HG02938 (cell line): ENCODE results near the gene EID2B.

ENCODE experiments used
- ATAC-seq: cut with Tn5 transposase; IDR thresholded peaks from one replicate; pipeline ENCODE4 v1.9.1; 2021; ENCODE audit warnings: mild to moderate bottlenecking, moderate library complexity; ENCODE audit not compliant: unreplicated experiment

The EID2B gene

DNA sequence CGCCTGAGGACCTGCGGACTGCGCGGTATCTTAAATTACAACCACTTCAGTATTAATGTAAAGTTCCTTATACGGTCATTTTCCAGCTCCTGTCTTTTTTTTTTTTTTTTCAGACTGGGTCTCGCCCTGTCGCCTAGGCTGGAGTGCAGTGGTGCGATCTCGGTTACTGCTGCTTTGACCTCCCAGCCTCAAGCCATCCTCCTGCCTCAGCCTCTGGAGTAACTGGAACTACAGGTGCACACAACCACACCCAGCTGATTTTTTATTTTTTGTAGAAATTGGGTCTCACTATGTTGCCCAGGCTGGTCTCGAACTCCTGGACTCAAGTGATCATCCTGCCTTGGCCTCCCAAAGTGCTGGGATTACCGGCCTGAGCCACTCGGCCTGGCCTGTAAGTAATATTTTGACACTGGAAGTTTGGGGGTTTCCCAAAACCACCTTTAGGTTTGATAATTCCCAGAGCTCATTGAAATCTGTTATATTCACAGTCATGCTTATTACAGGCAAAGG lies 406 bp upstream of the EID2B start:
- ATAC-seq: peak; percentile 14

DNA sequence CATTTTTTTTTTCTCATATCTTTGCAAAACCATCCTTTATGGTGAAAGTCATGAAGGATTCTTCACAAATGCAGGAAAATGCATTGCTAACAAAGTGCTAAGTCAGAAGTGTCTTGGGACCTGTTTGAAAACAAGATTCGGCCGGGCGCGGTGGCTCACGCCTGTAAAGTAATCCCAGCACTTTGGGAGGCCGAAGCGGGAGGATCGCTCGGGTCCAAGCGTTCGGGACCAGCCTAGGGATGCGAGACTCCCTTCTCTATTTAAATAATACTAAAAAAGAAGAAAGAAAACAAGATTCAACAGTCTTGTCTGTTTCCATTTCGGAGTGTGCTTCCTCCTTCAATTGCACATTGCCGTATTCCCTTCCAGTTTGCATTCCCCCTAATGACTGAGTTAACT lies 819 bp downstream of the EID2B start:
- no peak for ATAC-seq

DNA sequence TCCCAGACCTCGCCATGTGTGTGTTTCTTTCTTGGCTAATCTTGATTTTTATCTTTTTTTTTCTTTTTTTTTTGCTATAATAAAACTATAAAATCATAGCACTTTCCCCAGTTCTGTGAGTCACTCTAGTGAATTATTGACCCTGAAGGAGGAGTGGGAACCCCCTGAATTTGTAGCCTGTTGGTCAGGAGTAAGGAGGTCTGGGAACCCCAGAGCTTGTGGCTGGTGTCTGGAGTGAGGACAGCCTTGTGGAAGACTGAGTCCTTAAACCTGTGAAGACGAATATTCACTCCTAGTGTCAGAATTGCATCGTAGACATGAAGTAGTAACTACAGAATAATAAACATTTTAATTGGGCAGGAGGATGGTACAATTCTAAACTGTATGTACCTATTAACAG lies 7.4 kb downstream of the EID2B start:
- ATAC-seq: no peak

DNA sequence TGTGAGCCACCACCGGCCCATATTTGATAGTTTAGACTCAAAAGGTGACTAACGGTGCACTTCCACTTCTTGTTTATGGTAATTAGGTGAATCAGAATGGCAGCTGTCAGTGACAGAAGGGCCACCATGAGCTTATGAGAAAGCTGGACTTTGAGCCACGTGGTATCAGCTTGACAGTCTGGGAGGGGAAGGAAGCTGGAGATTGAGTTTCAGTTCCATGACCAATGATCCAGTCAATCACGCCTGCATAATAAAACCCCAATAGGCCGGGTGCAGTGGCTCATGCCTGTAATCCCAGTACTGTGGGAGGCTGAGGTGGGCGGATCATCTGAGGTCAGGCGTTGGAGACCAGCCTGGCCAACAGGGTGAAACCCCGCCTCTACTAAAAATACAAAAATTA lies 8.2 kb downstream of the EID2B start:
- ATAC-seq: no peak

DNA sequence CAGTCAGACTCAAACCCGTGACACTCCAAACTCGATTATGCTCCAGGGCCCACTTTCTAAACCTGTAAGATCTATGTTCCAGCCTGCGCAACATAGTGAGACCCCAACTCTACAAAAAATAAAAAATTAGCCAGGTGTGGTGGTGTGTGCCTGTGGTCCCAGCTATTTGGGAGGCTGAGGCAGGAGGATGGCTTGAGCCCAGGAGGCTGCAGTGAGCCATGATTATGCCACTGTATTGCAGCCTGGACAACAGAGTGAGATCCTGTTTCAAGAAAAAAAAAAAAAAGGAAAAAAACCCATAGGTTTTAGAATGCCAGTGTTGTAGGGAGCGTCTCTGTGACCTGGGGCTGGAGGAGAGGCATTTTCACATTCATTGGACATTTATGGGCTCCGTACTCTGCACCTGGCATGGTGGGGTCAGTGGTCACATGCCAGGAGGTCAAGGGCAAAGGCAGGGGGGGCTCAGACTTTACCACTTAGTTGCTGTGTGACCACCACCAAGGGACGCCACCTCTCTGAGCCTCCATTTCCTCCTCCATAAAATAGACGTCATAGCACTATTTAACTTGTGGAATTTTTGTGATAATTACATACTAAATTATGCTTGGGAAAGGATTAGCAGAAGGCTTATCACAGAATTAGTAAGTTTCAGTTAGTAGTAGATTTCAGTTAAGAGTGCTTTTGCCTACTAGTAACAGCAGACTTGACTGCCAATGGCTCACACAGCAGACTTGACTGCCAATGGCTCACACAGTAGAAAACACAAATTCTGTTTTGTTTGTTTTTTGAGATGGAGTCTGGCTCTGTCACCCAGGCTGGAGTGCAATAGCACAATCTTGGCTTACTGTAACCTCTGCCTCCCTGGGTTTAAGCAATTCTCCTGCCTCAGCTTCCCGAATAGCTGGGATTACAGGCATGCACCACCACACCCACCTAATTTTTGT lies 11.8 kb downstream of the EID2B start:
- no peak for ATAC-seq

DNA sequence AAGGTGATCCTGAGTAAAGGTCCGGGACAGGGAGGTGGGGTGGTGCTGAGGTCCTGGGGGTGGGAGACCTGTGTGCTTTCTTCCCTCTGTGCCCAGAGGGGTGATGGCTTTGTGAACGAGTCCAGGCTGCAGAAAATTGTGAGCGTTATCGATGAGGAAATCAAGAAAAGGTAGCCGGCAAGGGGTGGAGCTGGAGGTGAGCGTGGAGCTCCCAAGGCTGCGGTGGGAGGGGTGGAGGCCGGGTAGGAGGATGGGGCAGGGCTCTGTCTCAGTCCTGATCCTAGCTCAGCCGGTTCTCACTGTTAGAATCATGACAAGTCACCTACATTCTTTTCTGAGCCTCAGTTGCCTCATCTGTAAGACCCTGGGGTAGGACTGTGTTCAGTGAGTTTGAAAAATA lies 13.7 kb downstream of the EID2B start:
- no peak for ATAC-seq

DNA sequence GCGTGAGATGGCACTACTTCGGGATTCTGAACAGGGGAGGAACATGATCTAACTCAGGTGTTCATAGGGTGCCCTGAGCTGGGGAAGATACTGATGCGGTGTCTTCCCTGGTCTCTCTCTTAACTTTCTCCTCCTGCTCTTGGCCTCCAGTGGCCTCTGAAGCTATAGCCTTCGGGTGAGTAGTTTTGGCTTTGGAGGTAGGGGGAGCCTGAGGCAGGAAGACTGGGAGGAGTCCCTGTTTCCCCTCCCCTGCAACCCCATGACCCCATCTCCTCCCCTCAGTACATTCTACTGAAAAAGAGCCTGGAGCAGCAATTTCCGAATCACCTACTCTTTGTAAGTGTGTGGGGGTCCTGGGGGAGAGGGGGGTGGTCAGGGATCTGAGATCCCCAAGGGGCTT lies 14.2 kb downstream of the EID2B start:
- no peak for ATAC-seq

DNA sequence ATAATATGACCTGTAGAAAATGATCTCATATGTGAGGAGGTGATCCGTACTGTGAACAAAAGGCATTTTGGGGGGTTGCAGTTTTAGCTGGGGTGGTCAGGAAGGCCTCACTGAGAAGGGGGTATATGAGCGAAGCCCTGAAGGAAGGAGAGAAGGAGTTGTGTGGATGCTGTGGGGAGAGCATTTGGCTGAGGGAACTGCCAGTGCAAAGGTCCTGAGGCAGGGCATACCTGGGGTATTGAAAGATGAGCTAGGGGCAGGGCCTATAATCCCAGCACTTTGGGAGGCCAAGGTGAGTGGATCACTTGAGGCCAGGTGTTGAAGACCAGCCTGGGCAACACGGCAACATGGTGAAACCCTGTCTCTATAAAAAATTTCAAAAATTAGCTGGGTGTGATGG lies 15.2 kb downstream of the EID2B start:
- ATAC-seq: no peak

DNA sequence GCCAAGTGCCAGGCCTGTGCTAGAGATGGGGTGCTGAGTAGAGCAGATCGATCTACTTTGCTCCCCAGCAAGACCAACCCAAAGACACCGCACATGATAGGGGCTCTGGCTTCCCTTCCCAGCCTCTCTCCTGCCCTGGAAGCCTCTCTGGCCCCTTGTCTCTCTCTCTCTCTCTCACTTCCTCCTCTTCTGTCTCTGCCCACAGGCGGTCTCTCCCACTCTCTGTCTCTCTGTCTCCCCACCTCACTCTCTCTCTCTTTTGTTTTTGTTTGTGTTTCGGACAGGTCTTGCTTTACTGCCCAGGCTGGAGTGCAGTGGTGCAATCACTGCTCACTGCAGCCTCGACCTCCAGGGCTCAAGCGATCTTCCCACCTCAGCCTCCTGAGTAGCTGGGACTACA lies 16.4 kb downstream of the EID2B start:
- ATAC-seq: no peak

DNA sequence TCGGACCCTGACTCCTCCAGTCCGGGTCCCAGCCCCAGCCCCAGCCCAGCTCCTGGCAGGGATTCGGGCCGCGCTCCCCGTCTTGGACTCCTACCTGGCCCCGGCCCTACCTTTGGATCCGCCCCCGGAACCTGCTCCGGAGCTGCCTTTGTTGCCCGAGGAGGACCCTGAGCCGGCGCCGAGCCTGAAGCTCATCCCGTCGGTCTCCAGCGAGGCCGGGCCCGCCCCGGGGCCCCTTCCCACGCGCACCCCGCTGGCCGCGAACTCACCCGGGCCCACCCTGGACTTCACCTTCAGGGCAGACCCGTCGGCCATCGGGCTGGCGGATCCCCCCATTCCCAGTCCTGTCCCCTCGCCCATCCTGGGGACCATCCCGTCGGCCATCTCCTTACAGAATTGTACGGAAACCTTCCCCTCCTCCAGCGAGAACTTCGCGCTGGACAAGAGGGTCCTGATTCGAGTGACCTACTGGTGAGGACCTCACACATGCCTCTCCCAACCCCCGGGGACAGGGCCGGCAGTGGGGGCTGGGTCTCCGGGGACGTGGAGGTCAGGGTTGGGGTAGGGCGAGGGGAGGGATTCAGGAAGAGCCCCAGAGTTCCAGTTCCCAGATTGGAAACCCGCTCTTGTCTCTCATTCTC lies 17.0 kb downstream of the EID2B start:
- no peak for ATAC-seq

DNA sequence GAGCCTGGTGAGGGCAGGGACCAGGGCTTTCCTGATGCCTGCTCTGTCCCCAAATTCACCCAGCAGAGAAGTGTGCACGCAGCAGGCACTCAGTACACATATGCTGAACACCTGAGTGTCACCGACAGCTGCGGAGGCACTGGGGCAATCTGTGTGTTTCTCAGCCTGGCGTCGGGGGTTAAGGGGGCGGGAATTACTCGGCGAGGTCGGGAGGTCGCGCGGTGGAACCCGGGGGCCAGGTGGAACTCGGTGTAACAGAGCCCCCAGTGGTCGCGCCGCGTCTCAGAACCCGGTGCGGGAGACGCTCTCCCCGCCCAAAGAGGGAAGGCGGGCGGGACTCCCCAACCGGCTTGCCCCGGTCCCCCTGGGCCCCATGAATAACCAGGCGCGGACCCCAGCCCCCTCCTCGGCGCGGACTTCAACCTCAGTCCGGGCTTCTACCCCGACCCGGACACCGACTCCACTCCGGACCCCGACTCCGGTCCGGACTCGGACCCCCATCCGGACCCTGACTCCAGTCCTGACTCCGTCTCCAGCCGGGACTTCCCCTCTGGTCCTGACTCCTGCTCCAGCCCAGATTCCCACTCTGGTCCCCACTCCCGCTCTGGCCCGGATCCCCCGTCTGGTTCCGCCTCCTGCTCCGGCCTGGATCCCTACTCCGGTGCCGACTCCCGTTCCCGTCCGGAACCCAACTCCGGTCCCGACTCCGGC lies 17.7 kb downstream of the EID2B start, which contains the start of gene SELENOV:
TSS of gene SELENOV (plus strand) at position 300 of the 711 bp plus-strand sequence. CDS start at position 374, 74 bp downstream.
- ATAC-seq: no peak

DNA sequence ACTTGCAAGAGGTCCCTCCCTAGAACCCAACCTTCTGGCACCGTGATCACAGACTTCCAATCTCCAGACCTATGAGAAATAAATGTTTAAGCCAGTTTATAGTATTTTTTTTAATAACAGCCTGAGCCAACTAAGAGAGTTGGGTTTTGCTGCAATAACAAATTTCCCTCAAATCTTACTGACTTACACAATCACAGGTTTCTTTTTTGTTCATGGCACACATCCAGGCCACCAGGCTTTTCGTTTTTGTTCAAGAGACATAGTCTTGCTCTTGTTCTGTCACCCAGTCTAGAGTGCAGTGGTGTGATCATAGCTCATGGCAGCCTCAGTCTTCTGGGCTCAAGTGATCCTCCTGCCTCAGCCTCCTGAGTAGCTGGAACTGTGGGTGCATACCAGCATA lies 19.7 kb downstream of the EID2B start:
- no peak for ATAC-seq

DNA sequence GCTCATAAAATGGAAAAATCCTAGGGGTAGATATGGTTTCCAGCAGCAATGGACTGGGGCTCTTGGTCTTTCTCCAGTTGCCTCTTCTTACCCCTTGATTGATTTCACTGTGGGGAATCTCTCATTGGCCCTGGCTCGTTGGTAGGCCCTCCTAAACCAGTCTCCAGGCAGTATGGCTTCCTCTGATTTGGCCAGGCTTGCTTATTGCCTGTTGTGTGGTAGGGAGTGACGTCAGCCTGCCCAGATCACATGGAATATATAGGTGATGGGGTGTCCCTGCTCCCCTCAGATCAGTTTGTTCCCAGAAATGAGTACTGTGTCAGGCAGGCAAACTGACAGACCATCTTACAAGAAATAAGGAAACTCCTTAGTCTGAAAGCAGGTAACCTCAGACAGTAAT lies 23.4 kb downstream of the EID2B start:
- ATAC-seq: no peak

DNA sequence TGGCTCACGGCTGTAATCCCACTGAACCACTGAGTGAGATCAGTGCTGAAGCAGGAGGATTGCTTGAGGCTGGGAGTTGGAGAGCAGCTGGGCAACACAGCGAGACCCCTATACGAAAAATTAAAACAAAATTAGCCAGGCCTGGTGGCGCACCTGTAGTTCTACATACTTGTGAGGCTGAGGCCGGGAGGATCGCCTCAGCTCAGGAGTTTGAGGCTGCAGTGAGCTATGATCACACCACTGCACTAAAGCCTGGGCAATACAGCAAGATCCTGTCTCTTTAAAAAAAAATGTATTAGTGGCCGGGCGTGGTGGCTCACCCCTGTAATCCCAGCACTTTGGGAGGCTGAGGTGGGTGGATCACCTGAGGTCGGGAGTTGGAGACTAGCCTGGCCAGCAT lies 24.0 kb downstream of the EID2B start:
- no peak for ATAC-seq

DNA sequence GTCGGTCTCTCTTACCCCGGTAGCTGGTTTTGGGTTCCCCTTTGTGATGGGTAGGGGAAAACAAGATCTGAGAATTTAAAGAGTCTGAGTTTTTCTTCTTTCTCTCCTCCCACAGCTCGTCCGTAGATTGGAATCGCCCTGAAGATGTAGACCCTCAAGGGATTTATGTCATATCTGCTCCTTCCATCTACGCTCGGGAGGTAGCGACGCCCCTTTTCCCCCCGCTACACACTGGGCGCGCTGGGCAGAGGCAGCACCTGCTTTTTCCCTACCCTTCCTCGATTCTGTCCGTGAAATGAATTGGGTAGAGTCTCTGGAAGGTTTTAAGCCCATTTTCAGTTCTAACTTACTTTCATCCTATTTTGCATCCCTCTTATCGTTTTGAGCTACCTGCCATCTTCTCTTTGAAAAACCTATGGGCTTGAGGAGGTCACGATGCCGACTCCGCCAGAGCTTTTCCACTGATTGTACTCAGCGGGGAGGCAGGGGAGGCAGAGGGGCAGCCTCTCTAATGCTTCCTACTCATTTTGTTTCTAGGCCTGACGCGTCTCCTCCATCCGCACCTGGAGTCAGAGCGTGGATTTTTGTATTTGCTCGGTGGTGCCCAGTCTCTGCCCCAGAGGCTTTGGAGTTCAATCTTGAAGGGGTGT lies 24.8 kb downstream of the EID2B start:
- no peak for ATAC-seq

DNA sequence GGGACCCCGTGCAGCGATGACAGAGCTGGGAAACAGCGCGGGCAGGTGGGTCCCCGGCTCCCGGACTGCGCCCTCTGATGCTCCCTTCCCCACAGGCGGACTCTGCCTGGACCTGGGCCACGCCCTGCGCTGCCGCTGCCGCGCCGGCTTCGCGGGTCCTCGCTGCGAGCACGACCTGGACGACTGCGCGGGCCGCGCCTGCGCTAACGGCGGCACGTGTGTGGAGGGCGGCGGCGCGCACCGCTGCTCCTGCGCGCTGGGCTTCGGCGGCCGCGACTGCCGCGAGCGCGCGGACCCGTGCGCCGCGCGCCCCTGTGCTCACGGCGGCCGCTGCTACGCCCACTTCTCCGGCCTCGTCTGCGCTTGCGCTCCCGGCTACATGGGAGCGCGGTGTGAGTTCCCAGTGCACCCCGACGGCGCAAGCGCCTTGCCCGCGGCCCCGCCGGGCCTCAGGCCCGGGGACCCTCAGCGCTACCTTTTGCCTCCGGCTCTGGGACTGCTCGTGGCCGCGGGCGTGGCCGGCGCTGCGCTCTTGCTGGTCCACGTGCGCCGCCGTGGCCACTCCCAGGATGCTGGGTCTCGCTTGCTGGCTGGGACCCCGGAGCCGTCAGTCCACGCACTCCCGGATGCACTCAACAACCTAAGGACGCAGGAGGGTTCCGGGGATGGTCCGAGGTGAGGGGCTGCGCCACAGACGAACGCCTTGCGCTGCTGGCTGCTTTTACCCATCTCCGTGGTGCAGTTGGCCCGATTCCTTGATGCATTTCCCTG lies 25.5 kb downstream of the EID2B start:
- no peak for ATAC-seq

DNA sequence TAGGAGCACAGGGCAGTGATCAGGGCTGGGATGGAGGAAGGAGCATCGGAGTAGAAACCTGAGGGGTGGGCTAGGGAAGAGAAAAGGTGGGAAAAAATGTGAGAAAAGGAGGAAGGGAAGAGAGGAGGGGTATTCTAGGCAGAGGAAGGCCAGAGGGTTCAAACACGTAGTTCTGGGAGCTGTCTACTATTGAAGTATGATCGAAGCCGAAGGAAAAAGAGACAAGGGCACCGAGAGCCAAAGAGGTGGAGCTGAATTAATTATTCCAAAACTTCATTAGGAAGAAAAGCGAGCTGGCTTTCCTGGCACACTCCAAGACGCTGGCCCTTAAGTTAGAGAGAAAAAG lies 26.1 kb downstream of the EID2B start:
- no peak for ATAC-seq

DNA sequence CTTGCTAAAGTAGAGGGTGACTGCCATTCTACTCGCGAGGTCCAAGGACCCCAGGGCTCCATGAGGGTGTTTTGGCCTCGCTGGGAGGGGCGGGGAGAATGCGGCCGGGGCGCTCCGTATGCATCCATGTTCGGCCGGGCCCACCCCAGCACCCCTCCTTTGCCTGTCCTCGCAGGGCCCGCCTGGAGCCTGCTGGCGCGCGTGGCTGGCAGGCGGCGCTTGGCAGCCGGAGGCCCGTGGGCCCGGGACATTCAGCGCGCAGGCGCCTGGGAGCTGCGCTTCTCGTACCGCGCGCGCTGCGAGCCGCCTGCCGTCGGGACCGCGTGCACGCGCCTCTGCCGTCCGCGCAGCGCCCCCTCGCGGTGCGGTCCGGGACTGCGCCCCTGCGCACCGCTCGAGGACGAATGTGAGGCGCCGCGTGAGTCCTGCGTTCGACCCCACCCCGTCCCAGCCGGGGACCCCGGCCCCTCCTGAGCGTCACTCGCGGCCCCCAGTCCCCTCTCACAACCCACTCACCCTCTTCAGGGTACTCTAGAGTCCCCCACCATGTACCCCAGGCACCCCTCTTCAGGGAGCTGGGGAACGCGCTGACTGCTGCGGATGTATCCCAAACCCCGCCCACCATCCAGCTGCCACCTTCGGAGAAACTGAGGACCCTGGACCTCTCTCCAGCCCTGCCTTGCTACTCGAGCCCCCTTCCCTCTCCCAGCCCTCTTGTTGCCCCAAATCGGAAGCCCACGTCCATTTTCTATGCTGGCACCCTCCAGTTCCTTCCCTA lies 29.8 kb downstream of the EID2B start:
- ATAC-seq: no peak

DNA sequence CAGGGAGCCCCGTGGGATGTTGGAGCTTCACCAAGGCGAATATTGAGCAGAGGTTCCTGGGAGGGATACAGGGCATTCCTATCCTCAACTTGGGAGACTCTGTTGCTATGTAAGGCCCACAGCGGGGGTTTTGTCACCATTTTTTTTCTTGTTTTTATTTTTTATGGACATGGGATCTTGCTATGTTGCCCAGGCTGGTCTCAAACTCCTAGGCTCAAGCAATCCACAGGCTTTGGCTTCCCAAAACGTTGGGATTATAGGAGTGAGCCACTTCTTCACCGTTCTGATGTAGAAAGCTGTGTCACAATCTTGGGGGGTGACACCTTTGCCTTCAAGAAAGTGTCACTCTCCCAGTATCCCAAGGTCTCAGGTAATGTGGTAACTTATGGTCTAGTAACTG lies 31.3 kb downstream of the EID2B start:
- ATAC-seq: no peak

DNA sequence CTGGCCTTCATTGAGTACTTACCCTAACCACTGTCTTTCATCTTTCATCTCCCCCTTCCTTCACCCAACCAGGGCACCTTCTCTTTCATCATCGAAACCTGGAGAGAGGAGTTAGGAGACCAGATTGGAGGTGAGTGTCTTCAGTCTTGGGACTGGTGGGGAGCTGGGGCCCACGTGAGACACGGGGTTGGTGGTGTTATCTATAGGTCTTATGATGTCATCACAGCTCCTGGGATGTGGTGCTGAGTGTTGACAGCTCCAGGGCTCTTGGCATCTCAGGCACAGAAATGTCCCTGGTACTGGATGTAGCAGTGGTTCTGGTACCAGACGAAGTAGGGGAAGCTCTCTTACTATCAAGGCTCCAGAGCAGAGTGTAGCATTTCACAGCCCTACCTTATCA lies 32.1 kb downstream of the EID2B start:
- ATAC-seq: no peak
